ENCODE data around the gene SEC14L1. TPM values are rescaled to one million over a fixed set of nuclear protein-coding genes. Genes with fewer than 3 reads are reported as not detected.
"Not testable (repeated sequence)": the region's sequence is repeated elsewhere in the genome, so short reads cannot be mapped to it uniquely, and the experiment has no call there.

The SEC14L1 gene
- polyA plus RNA-seq, 2 of the 4 experiments (the other 2 are of a cell fraction): 27.5 to 40.4 TPM

DNA sequence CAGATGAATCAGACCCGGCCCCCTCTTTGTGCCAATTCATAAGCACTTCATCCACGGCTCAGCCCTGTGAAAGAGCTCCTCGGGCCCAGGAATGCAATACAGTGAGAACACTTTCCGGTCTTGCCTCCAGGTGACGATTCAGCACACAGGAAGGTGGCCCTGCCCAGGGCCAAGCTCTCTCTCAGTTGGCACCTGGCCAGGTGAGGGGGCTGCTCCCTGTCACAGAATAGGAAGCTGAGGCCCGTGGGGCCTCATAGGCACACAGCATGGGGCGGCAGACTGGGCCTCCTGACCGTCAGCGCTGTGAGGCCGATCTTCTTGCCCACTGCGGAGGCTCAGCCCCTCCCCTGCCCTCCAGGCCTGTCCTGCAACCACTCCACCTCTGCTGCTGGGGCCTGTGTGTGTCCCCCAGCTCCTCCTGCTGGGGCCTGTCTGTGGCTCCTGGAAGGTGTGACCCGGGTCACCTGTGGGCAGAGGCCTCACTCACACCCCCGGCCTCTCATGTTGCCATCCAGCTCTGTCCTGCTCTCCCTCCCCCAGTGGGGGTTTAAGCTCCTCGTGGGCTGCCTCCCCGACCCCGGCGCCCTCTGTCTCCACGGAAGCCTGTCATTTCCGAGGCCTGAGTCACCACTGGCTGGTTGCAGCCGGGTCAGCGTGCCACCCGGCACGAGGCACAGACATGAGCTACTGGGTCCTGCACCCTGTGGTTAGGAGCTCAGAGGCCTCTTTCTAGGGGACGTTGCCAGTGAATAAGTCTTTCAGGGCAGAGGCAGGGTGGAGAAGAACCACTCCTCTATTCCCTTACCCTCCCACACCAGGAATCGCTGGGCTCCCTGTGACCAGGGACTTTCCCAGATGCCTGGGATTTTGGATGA lies 114.4 kb downstream of the SEC14L1 start (continued):
- no peak for TF ChIP-seq PHF8 (IDR thresholded peaks at IDR 0.05; ENCODE audit: borderline replicate concordance, low read depth)
- TF ChIP-seq JUNB (IDR thresholded peaks at IDR 0.05): peak; percentile 49
- peak; percentile 2 for TF ChIP-seq MAFK (IDR thresholded peaks at IDR 0.05; ENCODE audit: partially characterized antibody)
- no peak for TF ChIP-seq ZFP36 (IDR thresholded peaks at IDR 0.05; ENCODE audit: borderline replicate concordance, partially characterized antibody)
- TF ChIP-seq, protein P1, sequence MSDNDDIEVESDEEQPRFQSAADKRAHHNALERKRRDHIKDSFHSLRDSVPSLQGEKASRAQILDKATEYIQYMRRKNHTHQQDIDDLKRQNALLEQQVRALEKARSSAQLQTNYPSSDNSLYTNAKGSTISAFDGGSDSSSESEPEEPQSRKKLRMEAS (IDR thresholded peaks at IDR 0.05): peak; percentile 99
- TF ChIP-seq HEYL (CRISPR knock-in tag; IDR thresholded peaks at IDR 0.05): 0 out of 2 replicates have a peak, but pooled peaks have one; percentile 68

DNA sequence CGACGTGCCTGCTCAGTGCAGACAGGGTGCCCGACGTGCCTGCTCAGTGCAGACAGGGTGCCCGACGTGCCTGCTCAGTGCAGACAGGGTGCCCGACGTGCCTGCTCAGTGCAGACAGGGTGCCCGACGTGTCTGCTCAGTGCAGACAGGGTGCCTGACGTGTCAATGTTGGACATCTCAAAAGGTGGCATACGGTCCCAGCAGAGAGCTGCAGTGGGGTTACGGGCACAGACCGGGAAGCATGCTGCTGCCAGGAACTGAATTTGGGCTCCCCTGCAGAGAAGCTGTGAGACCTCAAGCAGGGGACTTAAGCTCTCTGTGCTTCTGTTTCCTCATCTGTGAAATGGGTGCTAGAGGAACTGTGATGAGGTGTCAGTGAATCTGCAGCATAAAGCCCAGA lies 115.2 kb downstream of the SEC14L1 start:
- ATAC-seq: 0 out of 6 replicates have a peak, but pooled peaks of 1 of the 2 experiments have one; percentile 1
- peak overlapping the region; percentile 80 to 88 for H3K27ac ChIP-seq
- peak overlapping the region; percentile 46 for H3K4me2 ChIP-seq
- 79% methylated on average over 8 of the region's 14 CpGs for WGBS (ENCODE audit: missing lambda C conversion rate)
- FAIRE-seq; H3K9me3 ChIP-seq; DNase-seq (ENCODE audit: low read depth in 1 of 2, low spot score in 1 of 2); H3K4me3 ChIP-seq: not testable (repeated sequence)
- ChIA-PET CTCF (interaction anchor here (0.6 to 5.4 kb wide), 14 partner anchors 8 to 239 kb away, joined by 3 to 58 read pairs (median 5); no protein-coding TSS in a partner anchor), POLR2A (interaction anchor here (0.6 to 1.9 kb wide), 6 partner anchors 25 to 400 kb away, joined by 3 to 16 read pairs (median 4); no protein-coding TSS in a partner anchor)
- TF ChIP-seq KDM1A (IDR thresholded peaks at IDR 0.05; ENCODE audit: low read depth): 0 out of 2 replicates have a peak, but pooled peaks have one; percentile 34
- H3K4me1 ChIP-seq: peaks cover 36% of the 10 kb centered on the region

DNA sequence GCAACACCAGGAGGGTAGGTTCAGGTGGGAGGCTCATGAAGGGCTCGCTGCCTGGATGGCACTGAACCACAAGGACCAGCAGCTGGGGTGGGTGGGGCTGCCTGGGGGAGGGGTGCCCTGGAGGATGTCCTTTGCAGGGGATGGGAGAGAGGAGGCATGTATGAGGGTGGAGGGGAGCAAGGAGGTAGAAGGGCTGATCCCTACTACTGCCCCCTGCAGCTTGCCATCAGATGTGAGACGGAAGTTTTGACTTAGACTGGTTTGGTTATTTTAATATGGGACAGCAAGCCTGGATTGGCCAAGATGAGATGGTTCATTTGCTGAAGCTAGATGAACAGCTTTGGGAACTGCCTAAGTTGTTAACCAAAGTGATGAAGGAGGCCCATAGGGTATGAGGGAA lies 115.9 kb downstream of the SEC14L1 start:
- Histone ChIP-seq H3K4me2 (peak overlapping the region; percentile 46; the same call in 2 of the 3 replicates), H3K27ac (peak overlapping the region; percentile 80 to 88), H3K4me1 (peaks cover 36% of the 10 kb centered on the region), H3K9me3 (no peaks in the 10 kb centered on the region), H3K4me3 (no peak overlapping the region)
- no peak for TF ChIP-seq CHD2 (IDR thresholded peaks at IDR 0.05; ENCODE audit: low read length, partially characterized antibody)
- no peak for TF ChIP-seq EP300 (IDR thresholded peaks at IDR 0.05)
- TF ChIP-seq JUNB (IDR thresholded peaks at IDR 0.05): no peak
- TF ChIP-seq KDM5A (IDR thresholded peaks at IDR 0.05): no peak
- no peak for TF ChIP-seq NR3C1 (IDR thresholded peaks at IDR 0.05)
- DNase-seq (ENCODE audit: low read depth in 1 of 2, low spot score in 1 of 2) (no peak), ATAC-seq (no peak), FAIRE-seq (no peak)
- 86% methylated on average over 1 of the region's 2 CpGs for WGBS (ENCODE audit: missing lambda C conversion rate)
- ChIA-PET CTCF (interaction anchor here (0.6 to 5.4 kb wide), 10 partner anchors 9 to 239 kb away, joined by 3 to 58 read pairs (median 4); no protein-coding TSS in a partner anchor), POLR2A (interaction anchor here (0.6 kb wide), 2 partner anchors 161 to 401 kb away, joined by 3 to 5 read pairs; no protein-coding TSS in a partner anchor)

DNA sequence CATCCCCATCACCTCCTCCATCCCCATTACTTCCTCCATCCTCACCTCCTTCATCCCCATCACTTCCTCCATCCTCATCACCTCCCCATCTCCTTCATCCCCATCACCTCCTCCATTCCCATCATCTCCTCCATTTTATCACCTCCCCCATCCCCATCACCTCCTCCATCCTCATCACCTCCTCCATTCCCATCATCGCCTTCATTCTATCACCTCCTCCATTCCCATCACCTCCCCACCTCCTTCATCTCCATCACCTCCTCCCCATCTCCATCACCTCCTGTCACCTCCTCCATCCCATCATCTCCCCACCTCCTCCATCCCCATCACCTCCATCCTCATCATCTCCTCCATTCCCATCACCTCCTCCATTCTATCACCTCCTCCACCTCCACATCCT lies 116.4 kb downstream of the SEC14L1 start:
- Histone ChIP-seq H3K4me2 (no peak overlapping the region), H3K9me3 (no peaks in the 10 kb centered on the region), H3K27ac (peak overlapping the region in 1 of 2 experiments; percentile 88; a peak in 2 of 6 replicates), H3K4me3 (no peak overlapping the region), H3K4me1 (peaks cover 36% of the 10 kb centered on the region)
- TF ChIP-seq TFCP2L1 (CRISPR knock-in tag; IDR thresholded peaks at IDR 0.05) (no peak), KDM5A (IDR thresholded peaks at IDR 0.05) (no peak), GATA3 (IDR thresholded peaks at IDR 0.05; ENCODE audit: borderline replicate concordance) (no peak), FOSB (CRISPR knock-in tag; IDR thresholded peaks at IDR 0.05) (no peak), FOXS1 (CRISPR knock-in tag; IDR thresholded peaks at IDR 0.05) (no peak), JUNB (IDR thresholded peaks at IDR 0.05) (no peak)
- 100% methylated on average over 1 of the region's 1 CpG for WGBS (ENCODE audit: missing lambda C conversion rate)
- FAIRE-seq: no peak
- ChIA-PET POLR2A (no interaction called here), CTCF (interaction anchor here (1.2 to 5.4 kb wide), 5 partner anchors 9 to 170 kb away, joined by 3 to 58 read pairs (median 4); no protein-coding TSS in a partner anchor)
- no peak for DNase-seq (ENCODE audit: low read depth in 1 of 2, low spot score in 1 of 2)
- no peak for ATAC-seq

Measured in A549 (cell line).